Eye (tissue), 1 donor: ENCODE results near the gene ANKRD33.

Experiments
- DNase-seq: peaks from one replicate; pipeline ENCODE4 v3.0.0-alpha.2; 2015

ANKRD33 gene

DNA sequence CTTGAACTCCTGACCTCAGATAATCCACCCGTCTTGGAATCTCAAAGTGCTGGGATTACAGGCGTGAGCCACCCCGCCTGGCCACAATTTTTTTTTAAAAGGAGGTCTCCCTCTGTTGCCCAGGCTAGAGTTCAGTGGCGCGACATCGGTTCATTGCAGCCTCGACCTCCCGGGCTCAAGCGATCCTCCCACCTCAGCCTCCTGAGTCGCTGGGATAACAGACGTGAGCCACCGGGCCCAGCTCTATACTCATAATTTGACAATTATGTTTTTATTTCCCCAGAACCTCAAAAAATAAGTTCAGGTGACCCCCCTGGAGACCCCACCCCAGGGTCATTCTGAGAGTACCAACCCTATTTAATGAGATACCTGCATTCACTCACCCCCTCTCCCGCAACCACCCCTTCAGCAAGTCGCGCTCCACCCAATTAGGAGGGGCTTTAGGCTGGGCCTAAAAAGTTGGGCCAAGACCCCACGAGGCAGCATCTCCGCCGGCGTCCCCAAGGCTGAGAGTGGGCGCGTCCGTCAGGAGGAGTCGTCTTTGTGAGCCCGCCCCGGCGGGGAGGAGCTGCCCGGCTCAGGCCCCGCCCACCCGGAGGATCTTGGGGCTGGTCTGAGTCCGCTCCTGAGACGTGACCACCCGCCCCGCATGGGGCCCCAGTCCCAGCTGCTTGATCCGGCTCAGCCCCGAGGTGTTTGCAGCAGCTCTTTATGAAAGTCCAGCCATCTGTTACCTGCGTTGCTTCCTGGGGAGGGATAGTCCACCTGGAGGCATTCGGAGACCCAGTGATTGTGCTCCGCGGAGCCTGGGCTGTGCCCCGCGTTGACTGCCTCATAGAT lies at the start of gene ANKRD33:
ANKRD33 (plus strand) TSS at position 628 of the 840 bp plus-strand sequence; CDS start at position 712, 84 bp downstream.
- DNase-seq: peak; percentile 67

- DNase-seq: no peak
These were observed 49.1 kb upstream of the ANKRD33 start for GRCh38 chr12:51838762-51839161.

- peak; percentile 94 for DNase-seq
These were observed 48.5 kb upstream of the ANKRD33 start for GRCh38 chr12:51839310-51839947.

- DNase-seq: no peak
These were observed 46.9 kb upstream of the ANKRD33 start for GRCh38 chr12:51840966-51841365.

DNA sequence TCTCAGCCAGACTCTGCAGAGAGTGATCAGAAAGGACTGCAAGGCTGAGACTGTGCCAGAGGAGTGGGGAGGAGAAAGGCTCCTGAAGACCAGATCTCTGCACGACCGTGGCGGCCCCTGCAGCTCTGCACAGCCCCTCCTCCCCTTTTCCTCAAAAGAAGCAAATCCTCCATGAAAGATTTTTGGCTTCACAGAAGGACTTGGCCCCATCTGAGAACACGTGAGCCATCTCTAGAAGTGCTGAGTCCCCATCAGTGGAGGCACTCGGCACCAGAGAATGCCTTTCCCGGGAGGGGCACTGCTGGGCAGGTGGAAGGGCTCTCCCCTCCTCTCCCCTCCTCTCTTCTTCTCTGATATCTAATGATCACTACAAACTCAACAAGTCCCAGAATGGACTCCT lies 46.2 kb upstream of the ANKRD33 start:
- DNase-seq: peak; percentile 54

- no peak for DNase-seq
These were observed 43.0 kb upstream of the ANKRD33 start for GRCh38 chr12:51844854-51845253.

DNA sequence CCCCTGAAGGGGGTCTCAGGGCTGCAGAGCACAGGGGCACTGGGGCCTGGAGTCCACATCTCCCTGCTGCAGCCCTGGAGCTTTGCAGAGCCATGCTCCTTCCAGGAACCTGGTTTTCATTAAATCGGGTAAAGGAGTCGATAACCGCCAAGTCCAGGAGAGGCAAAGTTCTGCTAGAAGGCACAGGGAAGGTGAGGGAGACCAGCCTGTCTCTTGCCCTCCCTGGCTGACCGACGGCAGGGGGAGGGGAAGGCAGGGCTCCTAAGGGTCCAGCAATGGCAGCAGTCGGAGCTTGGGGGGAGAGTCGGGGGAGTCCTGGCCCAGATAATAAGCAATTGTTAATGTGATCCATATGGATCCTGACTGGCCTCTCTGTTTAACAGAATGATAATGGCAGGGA lies 42.4 kb upstream of the ANKRD33 start:
- peak; percentile 52 for DNase-seq

GRCh38 chr12:51846271-51846691 lies 41.6 kb upstream of the ANKRD33 start:
- DNase-seq: peak; percentile 66

- DNase-seq: peak; percentile 85
These were observed 40.8 kb upstream of the ANKRD33 start for GRCh38 chr12:51846911-51847642.

DNA sequence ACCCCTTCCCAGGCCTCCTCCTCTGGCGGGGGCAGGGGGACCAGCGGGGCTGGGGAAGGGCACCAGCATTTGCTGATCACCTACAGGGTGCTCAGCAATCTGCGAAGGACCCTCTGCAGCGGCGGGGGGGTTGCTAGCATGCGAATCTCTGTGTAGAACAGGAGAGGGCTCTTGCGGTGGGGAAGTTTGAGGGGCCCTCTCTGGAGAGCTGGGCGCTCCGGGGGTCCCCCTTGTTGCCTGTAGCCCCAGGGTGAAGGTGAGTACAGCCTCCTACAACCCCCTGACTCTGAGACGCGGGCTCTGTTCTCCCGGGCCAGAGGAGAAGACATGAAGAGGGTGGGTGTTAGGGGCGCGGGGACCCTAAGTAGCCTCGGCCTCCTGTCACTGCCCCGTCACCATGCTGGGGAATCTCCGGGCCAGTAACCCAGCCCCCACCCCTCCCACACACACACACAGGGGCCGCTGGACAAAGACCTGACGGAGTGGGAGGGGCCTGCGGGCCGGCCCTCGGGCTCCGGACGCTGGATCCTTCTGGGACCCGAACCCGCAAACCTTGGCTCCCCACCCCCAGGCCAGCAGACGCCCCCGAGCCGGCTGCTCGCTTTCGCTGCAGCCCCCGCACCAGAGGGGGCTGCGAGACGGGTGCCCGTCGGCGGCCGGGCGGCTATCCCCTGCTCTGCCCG lies 40.1 kb upstream of the ANKRD33 start:
- peak; percentile 80 for DNase-seq

GRCh38 chr12:51848326-51848727 lies 39.6 kb upstream of the ANKRD33 start, which contains the start of gene FIGNL2:
FIGNL2 (minus strand) TSS chr12:51848718; CDS start chr12:51822413, 26,305 bp downstream.
- no peak for DNase-seq

GRCh38 chr12:51848841-51849735 lies 38.8 kb upstream of the ANKRD33 start:
- peak; percentile 82 for DNase-seq

DNA sequence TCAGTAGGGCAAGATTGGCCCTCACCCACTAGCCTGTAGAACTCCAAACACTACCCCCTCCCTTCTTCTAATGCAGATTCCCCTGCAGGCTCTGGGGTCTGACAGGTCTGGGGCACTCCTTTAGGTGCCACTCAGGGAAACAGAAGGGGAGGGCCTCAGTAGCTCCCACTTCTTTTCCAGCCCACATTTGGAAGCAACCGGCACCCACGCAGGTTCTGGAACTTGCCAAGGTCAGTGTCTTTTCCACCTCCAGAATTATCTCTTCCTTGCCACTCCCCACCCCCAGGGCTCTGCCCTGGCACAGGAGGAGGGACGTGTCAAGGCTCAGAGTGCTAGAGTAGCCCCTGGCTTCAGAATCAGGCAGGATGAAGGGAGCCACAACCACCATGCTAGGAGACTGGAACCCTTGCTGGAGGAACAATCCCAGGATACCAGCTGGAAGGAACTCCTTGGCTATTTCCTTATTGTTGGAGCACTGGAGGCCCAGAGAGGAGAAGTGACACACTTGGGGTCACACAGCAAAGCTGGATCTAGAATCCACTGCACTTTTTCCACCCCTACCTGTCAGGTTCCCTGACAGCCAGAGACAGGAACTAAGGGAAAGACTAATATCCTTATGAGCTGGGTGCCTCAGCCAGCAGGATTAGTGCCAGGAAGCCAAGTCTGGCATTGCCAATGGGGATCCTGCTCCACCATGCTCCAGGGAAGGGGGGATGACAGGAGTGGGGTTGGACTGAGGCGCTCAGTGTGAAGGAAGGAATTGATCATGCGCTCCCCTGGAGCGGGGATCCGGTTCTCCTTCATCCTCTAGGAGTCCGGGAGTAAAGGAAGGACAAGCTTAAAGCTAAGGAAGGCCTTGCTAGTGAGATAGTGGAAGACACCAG lies 37.6 kb upstream of the ANKRD33 start:
- DNase-seq: no peak

- no peak for DNase-seq
These were observed 37.0 kb upstream of the ANKRD33 start for GRCh38 chr12:51850965-51851299.

- DNase-seq: no peak
These were observed 36.3 kb upstream of the ANKRD33 start for GRCh38 chr12:51851413-51852124.

- DNase-seq: no peak
These were observed 35.3 kb upstream of the ANKRD33 start for GRCh38 chr12:51852404-51853137.

GRCh38 chr12:51855586-51856428 lies 32.1 kb upstream of the ANKRD33 start:
- DNase-seq: peak; percentile 80

DNA sequence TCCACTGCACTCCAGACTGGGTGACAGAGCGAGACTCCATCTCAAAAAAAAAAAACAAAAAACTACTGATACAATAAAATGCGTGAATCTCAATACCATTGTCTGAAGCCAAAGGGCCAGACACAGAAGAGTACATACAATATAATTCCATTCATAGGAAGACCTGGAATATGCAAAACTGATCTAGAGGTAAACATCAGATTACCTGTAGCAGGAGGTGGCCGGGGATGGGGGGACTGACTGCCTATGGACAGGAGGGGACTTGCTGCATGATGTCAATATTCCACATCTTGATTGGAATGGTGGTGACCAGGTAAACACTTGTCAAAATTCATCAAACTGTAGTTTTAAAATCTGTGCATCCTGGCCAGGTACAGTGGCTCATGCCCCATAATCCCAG lies 26.9 kb upstream of the ANKRD33 start:
- DNase-seq: no peak
